Measurements from ENCODE around the gene GABRB3. TPM values are rescaled to one million over a fixed set of nuclear protein-coding genes. Genes with fewer than 3 reads are reported as not detected.

Gene GABRB3
- total and polyA plus RNA-seq, 2 of the 8 experiments (the other 6 are each of a cell fraction or from before 2014, with no cell fraction given): 98.8 to 163 TPM

DNA sequence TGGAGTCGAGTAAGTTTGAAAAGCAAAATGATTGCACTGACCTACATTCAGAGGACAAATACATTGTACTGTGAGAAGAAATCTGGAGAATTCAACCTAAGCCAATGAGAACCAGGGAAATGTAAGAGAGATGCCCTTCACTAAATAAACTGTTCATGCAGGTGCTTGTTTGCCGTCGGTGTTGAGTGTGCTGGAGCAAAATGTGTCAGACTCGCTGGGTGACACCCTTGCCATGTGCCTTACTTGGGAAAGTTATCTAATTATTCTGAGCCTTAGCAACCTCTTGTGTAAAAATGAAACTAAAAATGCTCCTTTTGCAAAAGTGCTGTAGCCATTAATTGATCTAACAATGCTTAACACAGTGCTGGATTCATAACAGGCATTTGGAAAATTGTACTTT lies 140.4 kb downstream of the GABRB3 start (continued):
- TF ChIP-seq, protein P1, sequence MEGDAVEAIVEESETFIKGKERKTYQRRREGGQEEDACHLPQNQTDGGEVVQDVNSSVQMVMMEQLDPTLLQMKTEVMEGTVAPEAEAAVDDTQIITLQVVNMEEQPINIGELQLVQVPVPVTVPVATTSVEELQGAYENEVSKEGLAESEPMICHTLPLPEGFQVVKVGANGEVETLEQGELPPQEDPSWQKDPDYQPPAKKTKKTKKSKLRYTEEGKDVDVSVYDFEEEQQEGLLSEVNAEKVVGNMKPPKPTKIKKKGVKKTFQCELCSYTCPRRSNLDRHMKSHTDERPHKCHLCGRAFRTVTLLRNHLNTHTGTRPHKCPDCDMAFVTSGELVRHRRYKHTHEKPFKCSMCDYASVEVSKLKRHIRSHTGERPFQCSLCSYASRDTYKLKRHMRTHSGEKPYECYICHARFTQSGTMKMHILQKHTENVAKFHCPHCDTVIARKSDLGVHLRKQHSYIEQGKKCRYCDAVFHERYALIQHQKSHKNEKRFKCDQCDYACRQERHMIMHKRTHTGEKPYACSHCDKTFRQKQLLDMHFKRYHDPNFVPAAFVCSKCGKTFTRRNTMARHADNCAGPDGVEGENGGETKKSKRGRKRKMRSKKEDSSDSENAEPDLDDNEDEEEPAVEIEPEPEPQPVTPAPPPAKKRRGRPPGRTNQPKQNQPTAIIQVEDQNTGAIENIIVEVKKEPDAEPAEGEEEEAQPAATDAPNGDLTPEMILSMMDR (IDR thresholded peaks at IDR 0.05; ENCODE audit: control extremely low read depth in 1 of 3, insufficient read depth in 1 of 3, low read depth in 1 of 3, low read length in 3 of 3): no peak
- TF ChIP-seq TCF12 (IDR thresholded peaks at IDR 0.05; ENCODE audit: low read depth, low read length) (no peak), CBX5 (IDR thresholded peaks at IDR 0.05; ENCODE audit: low read depth, low read length) (no peak), GTF2F1 (IDR thresholded peaks at IDR 0.05; ENCODE audit: borderline replicate concordance, low read depth, low read length) (no peak), JUND (IDR thresholded peaks at IDR 0.05; ENCODE audit: low read length) (no peak), CTBP2 (IDR thresholded peaks at IDR 0.05; ENCODE audit: borderline replicate concordance, insufficient read depth, insufficient read length, low read length) (no peak), KDM4A (IDR thresholded peaks at IDR 0.05; ENCODE audit: low read depth, low read length, severe bottlenecking) (no peak), BCL11A (IDR thresholded peaks at IDR 0.05; ENCODE audit: low read depth in 2 of 2, low read length in 2 of 2) (no peak)

All from H1 (cell line).